Erythroblast (primary cell): ENCODE measurements around the gene PPCS.
"Not testable (repeated sequence)": the region's sequence is repeated elsewhere in the genome, so short reads cannot be mapped to it uniquely, and the experiment has no call there.

Experiments
- GATA1 ChIP-seq: IDR thresholded peaks from 2 replicates; pipeline ENCODE4 v1.6.1; 2011; ENCODE audit warnings: low read depth, mild to moderate bottlenecking, control low read depth, low read length, moderate library complexity
- POLR2A ChIP-seq: IDR thresholded peaks from 2 replicates; pipeline ENCODE4 v1.6.1; 2011; ENCODE audit warnings: mild to moderate bottlenecking, low read length

- TF ChIP-seq POLR2A, GATA1: not testable (repeated sequence)
Observed at GRCh38 chr1:42502031-42502430, 45.7 kb downstream of the PPCS start.
